GM12878 (cell line): ENCODE measurements around the gene ATAD2B. TPM values are rescaled to one million over a fixed set of nuclear protein-coding genes. Genes with fewer than 3 reads are reported as not detected.

Source experiments
- ATAC-seq: fragments of 200-7000 bp; cut with Tn5 transposase; 3 replicates; pipeline ENCODE4 v1.9.1; 2020; ENCODE audit warnings: mild to moderate bottlenecking, moderate library complexity
- BruUV-seq: library from RNA; stranded (reverse); fragments of 400-500 nt; replicated peaks from 2 replicates; lab custom pipeline; 2021; lab: Mats Ljungman, UMichigan
- CTCF ChIA-PET: fragments of 300-600 bp; sonication (Branson Sonifier 250); formaldehyde crosslinking; extraction: SDS; loops from one replicate; lab custom pipeline; 2021; ENCODE audit warnings: inconsistent platforms; lab: Yijun Ruan, JAX
- POLR2A ChIA-PET: fragments of 350-600 bp; formaldehyde crosslinking; extraction: SDS; loops from one replicate; lab custom pipeline; 2021; ENCODE audit warnings: inconsistent platforms; lab: Charles Lee
- RAD21 ChIA-PET: fragments of 300-600 bp; sonication (Branson Sonifier 250); formaldehyde crosslinking; loops from one replicate; lab custom pipeline; 2023; ENCODE audit warnings: antibody characterized with exemption; ENCODE audit not compliant: unreplicated experiment; lab: Charles Lee
- SMC1A ChIA-PET: fragments of 300-600 bp; sonication (Branson Sonifier 250); formaldehyde crosslinking; loops from one replicate; lab custom pipeline; 2023; ENCODE audit not compliant: unreplicated experiment, uncharacterized antibody; lab: Charles Lee
- DNase-seq: peaks from one replicate; pipeline ENCODE4 v3.0.0-alpha.2; 2011; ENCODE audit warnings: low read depth, low spot score
- FAIRE-seq: peaks from 3 replicates; lab custom pipeline; 2011; peaks lifted over from hg19 to GRCh38; lab: Jason Lieb, UNC
- H2AFZ ChIP-seq: 2 replicates; pipeline ENCODE4 v1.6.0; 2011; ENCODE audit warnings: low read depth, low read length, control low read depth; ENCODE audit not compliant: control insufficient read depth
- H3K27ac ChIP-seq: 2 replicates; pipeline ENCODE4 v1.5.1; 2011; ENCODE audit warnings: control low read depth; ENCODE audit not compliant: control insufficient read depth, insufficient read depth
- H3K27me3 ChIP-seq, 2 experiments: replicated peaks in 1 of 2; 2 replicates each; pipeline versions ENCODE4 v1.6.0 to v1.6.1; 2011; ENCODE audit warnings: low read length in 1 of 2; ENCODE audit not compliant: control insufficient read depth in 2 of 2, insufficient read depth in 2 of 2
- H3K36me3 ChIP-seq, 2 experiments: 2 replicates each; pipeline ENCODE4 v1.5.1; 2011; ENCODE audit warnings: low read length in 1 of 2; ENCODE audit not compliant: control insufficient read depth in 2 of 2, insufficient read depth in 2 of 2
- H3K4me1 ChIP-seq: 2 replicates; pipeline ENCODE4 v1.6.1; 2011; ENCODE audit warnings: mild to moderate bottlenecking, low read length, moderate library complexity, mixed read lengths; ENCODE audit not compliant: control insufficient read depth, insufficient read depth
- H3K4me2 ChIP-seq: 2 replicates; pipeline ENCODE4 v1.6.0; 2011; ENCODE audit warnings: control low read depth; ENCODE audit not compliant: control insufficient read depth, insufficient read depth
- H3K4me3 ChIP-seq: fragments of 200-600 bp; sonication (generic); 2 replicates; pipeline ENCODE4 v1.5.1; 2016
- H3K79me2 ChIP-seq: 2 replicates; pipeline ENCODE4 v1.6.0; 2011; ENCODE audit warnings: low read length; ENCODE audit not compliant: control insufficient read depth, insufficient read depth
- H3K9ac ChIP-seq: 2 replicates; pipeline ENCODE4 v1.8.0; 2011; ENCODE audit warnings: low read length, control low read depth, mixed read lengths; ENCODE audit not compliant: control insufficient read depth, insufficient read depth
- H3K9me3 ChIP-seq: replicated peaks from 3 replicates; pipeline ENCODE4 v1.5.1; 2011; ENCODE audit warnings: mild to moderate bottlenecking, low read length; ENCODE audit not compliant: control insufficient read depth, insufficient read depth
- H4K20me1 ChIP-seq: 2 replicates; pipeline ENCODE4 v1.6.0; 2011; ENCODE audit not compliant: control insufficient read depth, insufficient read depth
- ATF2 ChIP-seq: IDR thresholded peaks from 2 replicates; pipeline ENCODE4 v1.6.1; 2012; ENCODE audit warnings: low read length, inconsistent platforms
- CBX3 ChIP-seq: fragments of 200-600 bp; sonication (generic); IDR thresholded peaks from 2 replicates; pipeline ENCODE4 v1.6.1; 2016; ENCODE audit warnings: low read depth, borderline replicate concordance
- CEBPZ ChIP-seq: fragments of 150-350 bp; IDR thresholded peaks from 2 replicates; pipeline ENCODE4 v1.6.1; 2016; ENCODE audit warnings: low read depth, low read length
- FOXM1 ChIP-seq: IDR thresholded peaks from 2 replicates; pipeline ENCODE4 v1.6.1; 2012; ENCODE audit warnings: low read depth, mild to moderate bottlenecking, inconsistent platforms, low read length, moderate library complexity
- IKZF2 ChIP-seq, 2 experiments: fragments of 450-650 bp; IDR thresholded peaks; 2 replicates each; pipeline ENCODE4 v1.6.1; 2017; ENCODE audit warnings: mild to moderate bottlenecking in 2 of 2, moderate library complexity in 2 of 2
- MYB ChIP-seq: fragments of 150-350 bp; IDR thresholded peaks from 2 replicates; pipeline ENCODE4 v1.6.1; 2014; ENCODE audit warnings: mild to moderate bottlenecking, low read depth, low read length, borderline replicate concordance
- NR2C1 ChIP-seq: fragments of 450-650 bp; IDR thresholded peaks from 2 replicates; pipeline ENCODE4 v1.6.1; 2017; ENCODE audit warnings: antibody characterized with exemption, mild to moderate bottlenecking, moderate library complexity
- NR2F1 ChIP-seq: fragments of 450-650 bp; conservative IDR thresholded peaks from 2 replicates; pipeline ENCODE4 v1.6.1; 2017; ENCODE audit warnings: mild to moderate bottlenecking
- SMC3 ChIP-seq: IDR thresholded peaks from 2 replicates; pipeline ENCODE4 v1.6.1; 2011; ENCODE audit warnings: low read length, improper control_type of control experiment, borderline replicate concordance
- STAT1 ChIP-seq: fragments of 450-650 bp; conservative IDR thresholded peaks from 2 replicates; pipeline ENCODE4 v1.6.1; 2014; ENCODE audit warnings: antibody characterized with exemption, mild to moderate bottlenecking
- TCF7 ChIP-seq: IDR thresholded peaks from 2 replicates; pipeline ENCODE4 v1.6.1; 2014; ENCODE audit warnings: antibody characterized with exemption, borderline replicate concordance
- ZBTB33 ChIP-seq: fragments of 450-650 bp; IDR thresholded peaks from 2 replicates; pipeline ENCODE4 v1.6.1; 2017; ENCODE audit warnings: mild to moderate bottlenecking
- ZNF592 ChIP-seq: fragments of 450-650 bp; IDR thresholded peaks from 2 replicates; pipeline ENCODE4 v1.6.1; 2017; ENCODE audit warnings: mild to moderate bottlenecking, moderate library complexity
- WGBS: methylation state at CpG from one replicate; pipeline ENCODE4 v1.1.6; 2016; ENCODE audit warnings: low lambda C conversion rate; ENCODE audit not compliant: insufficient replicate concordance, insufficient coverage; ENCODE audit errors: missing lambda C conversion rate; 5-methylcytosine and 5-hydroxymethylcytosine counted together
- in situ Hi-C: fragments of 300-500 bp; cut with MboI; formaldehyde crosslinking; loops from 9 replicates; pipeline ENCODE4 v1.14.3; 2018; ENCODE audit warnings: mixed read lengths
- intact Hi-C: fragments of 100-400 bp; cut with micrococcal nuclease; formaldehyde crosslinking; loops from one replicate; pipeline ENCODE4 v1.14.2; 2022; ENCODE audit not compliant: unreplicated experiment
- polyA plus RNA-seq, 11 experiments: library from polyadenylated mRNA; depleted of rRNA in 4 of 11; unstranded in 6 of 11; stranded (reverse) in 5 of 11; fragments of >200 nt; fragmentation: Nextera tagmentation in 4 of 11; fragmentation: Illumina TruSeq in 1 of 11; extraction: Ambion mirVana in 4 of 11; extraction: Trizol in 1 of 11; gene quantifications; 1 replicate in 1 of 11; 2 replicates in 10 of 11; pipeline versions ENCODE4 v1.2.1 to v1.2.3, GENCODE V29; 2011 to 2016; ENCODE audit warnings: inconsistent platforms in 2 of 11, missing spikeins in 2 of 11, low read depth in 1 of 11
- total RNA-seq, 4 experiments: library from RNA; depleted of rRNA in 3 of 4; stranded (reverse); fragments of >200 nt in 3 of 4; fragmentation: Illumina TruSeq in 1 of 4; extraction: Trizol in 1 of 4; gene quantifications; 2 replicates each; pipeline versions ENCODE4 v1.2.1 to v1.2.3, GENCODE V29; 2013 to 2021

ATAD2B gene
- total and polyA plus RNA-seq, 10 of the 15 experiments (the other 5 are each of a cell fraction or from before 2014, with no cell fraction given) = 3.6 to 29.9 (median 16.8) TPM

- TF ChIP-seq TCF7 (no peak), CEBPZ (no peak), MYB (no peak), ATF2 (no peak)
Measured at GRCh38 chr2:23814963-23815362, 112.0 kb downstream of the ATAD2B start (continued).

- H3K27me3 ChIP-seq = no peaks in the 10 kb centered on the region
- H3K4me1 ChIP-seq = peaks cover 6% of the 10 kb centered on the region; the same call in 1 of the 2 replicates
- intact Hi-C loops = no loop called here
- no peak overlapping the region for H3K27ac ChIP-seq
- ChIA-PET RAD21 (no interaction called here), POLR2A (no interaction called here), CTCF (interaction anchor here (1.3 kb wide), 1 partner anchor 11 kb away, joined by 4 read pairs; no protein-coding TSS in a partner anchor), SMC1A (interaction anchor here (1.0 kb wide), 2 partner anchors 51 to 271 kb away, joined by 3 read pairs; partner anchors contain the start of gene TP53I3)
- no peak overlapping the region for H3K4me2 ChIP-seq
- no peaks in the 10 kb centered on the region for H3K9me3 ChIP-seq
- no peak overlapping the region for H2AFZ ChIP-seq
- FAIRE-seq (no peak), ATAC-seq (no peak), DNase-seq (no peak)
- no peak overlapping the region for H3K4me3 ChIP-seq
- no peaks in the 10 kb centered on the region; a peak in 1 of 4 replicates for H3K36me3 ChIP-seq
- no peaks in the 10 kb centered on the region for H4K20me1 ChIP-seq
- no TSS peak for BruUV-seq
- in situ Hi-C loops = no loop called here
- H3K9ac ChIP-seq = no peak overlapping the region
- 97% methylated on average over 2 of the region's 2 CpGs for WGBS
- no peaks in the 10 kb centered on the region for H3K79me2 ChIP-seq
- TF ChIP-seq ZNF592 = no peak
- no peak for TF ChIP-seq SMC3
- TF ChIP-seq ZBTB33 = no peak
- no peak for TF ChIP-seq NR2F1
- TF ChIP-seq IKZF2 (IDR thresholded peaks at IDR 0.05) = no peak
- TF ChIP-seq FOXM1 = no peak
- TF ChIP-seq CBX3 = no peak
- no peak for TF ChIP-seq NR2C1
- no peak for TF ChIP-seq STAT1
Measured at GRCh38 chr2:23813438-23813837, 113.5 kb downstream of the ATAD2B start.
